ENCODE measurements around the gene RASIP1.

RASIP1 gene

DNA sequence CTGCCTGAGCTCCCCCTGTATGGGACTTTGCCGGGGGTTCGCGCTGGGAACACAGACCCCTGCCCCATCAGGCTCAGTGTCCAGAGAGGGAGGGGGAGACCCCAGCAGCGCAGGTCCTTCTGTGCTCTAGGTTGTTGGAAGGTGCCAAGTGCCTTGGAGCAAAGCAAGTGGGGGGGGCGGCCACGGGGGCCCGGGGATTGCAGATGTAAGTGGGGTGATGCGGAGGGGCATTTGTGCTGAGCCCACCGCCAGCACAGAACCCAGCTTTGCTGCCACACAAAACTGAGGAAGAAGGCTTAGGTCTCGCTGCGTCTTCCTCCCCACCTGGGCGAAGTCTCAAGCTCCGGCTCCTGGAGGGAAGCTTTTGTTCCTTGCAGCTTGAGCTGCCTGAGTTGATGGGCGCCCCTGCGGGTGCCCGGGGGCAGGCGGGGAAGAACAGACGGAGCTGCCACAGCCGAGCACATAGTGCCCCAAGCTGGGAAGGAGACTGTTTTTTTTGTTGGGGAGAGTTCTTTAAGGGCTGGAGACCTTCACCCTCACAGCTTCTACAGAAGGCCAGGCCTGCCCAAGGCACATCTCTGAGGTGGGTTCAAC lies 66.1 kb downstream of the RASIP1 start:
- DNase-seq (ENCODE audit: insufficient read length), result no peak
- no peak for TF ChIP-seq POLR2A (IDR thresholded peaks at IDR 0.05; ENCODE audit: low read depth, low read length)
- no peak for TF ChIP-seq TAF1 (IDR thresholded peaks at IDR 0.05; ENCODE audit: borderline replicate concordance, low read depth, low read length)
- TF ChIP-seq POLR2AphosphoS5 (IDR thresholded peaks at IDR 0.05; ENCODE audit: low read depth, low read length), result no peak
- no peak for FAIRE-seq

DNA sequence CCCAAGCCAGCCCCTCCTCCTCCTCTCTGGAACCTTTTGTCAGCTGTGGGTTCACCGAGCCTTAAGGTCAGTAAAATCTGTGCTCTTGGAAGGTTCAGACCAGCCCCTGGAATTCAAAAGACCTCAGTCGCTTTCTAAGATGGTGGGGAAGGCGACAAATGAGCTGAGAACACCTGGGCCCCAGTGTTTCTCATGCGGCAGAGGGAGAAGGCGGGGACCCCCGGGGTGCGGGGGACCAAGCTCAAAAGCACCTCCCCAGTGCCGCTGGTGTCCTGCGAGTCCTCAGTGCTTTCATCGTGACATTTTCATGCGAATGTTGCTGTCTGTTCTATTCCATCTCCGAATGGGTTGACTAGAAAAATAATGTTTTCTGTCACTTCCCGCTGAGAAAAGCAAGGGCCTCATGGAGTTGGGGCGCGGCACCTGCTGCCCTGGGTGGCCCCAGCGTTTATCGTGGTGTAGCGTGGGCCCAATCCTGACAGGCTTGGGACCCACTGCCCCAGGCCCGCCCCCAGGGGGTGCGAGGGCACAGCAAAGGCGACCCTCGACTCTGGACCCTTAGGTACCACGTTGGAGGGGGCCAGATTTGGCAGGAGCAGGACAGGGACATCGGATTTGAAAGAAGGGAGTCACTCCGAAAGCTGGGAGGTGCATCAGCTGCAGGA lies 66.8 kb downstream of the RASIP1 start:
- no peak for TF ChIP-seq POLR2AphosphoS5 (IDR thresholded peaks at IDR 0.05; ENCODE audit: low read depth, low read length)
- no peak for TF ChIP-seq POLR2A (IDR thresholded peaks at IDR 0.05; ENCODE audit: low read depth, low read length)
- no peak for TF ChIP-seq TAF1 (IDR thresholded peaks at IDR 0.05; ENCODE audit: borderline replicate concordance, low read depth, low read length)
- DNase-seq (ENCODE audit: insufficient read length) (no peak), FAIRE-seq (no peak)

DNA sequence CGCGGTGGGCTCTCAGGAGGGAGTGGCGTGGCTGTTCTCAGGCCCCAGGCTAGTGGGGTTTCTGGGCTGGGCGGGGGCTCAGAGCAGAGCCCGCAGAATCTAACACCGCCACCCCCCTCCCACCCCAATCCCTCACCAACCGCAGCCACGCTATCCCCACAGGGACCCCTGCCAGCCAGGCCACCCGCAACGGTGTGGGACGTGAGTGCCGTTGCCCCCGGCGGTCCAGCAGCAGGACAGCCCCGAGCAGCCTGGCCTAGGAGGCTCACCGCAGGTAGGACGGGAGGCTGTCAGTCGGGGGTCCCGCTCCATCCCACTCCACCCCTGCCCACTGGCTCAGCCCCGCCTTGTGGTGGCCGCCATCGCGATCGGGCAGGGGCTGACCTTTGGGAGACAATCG lies 67.4 kb downstream of the RASIP1 start, which contains the start of gene NTN5:
NTN5 (minus strand) TSS at position 24 of the 400 bp plus-strand sequence. CDS start 2,031 bp downstream, outside the sequence.
- DNase-seq (ENCODE audit: insufficient read length), result no peak
- TF ChIP-seq TAF1 (IDR thresholded peaks at IDR 0.05; ENCODE audit: borderline replicate concordance, low read depth, low read length), result no peak
- TF ChIP-seq POLR2AphosphoS5 (IDR thresholded peaks at IDR 0.05; ENCODE audit: low read depth, low read length), result no peak
- no peak for TF ChIP-seq POLR2A (IDR thresholded peaks at IDR 0.05; ENCODE audit: low read depth, low read length)
- no peak for FAIRE-seq

DNA sequence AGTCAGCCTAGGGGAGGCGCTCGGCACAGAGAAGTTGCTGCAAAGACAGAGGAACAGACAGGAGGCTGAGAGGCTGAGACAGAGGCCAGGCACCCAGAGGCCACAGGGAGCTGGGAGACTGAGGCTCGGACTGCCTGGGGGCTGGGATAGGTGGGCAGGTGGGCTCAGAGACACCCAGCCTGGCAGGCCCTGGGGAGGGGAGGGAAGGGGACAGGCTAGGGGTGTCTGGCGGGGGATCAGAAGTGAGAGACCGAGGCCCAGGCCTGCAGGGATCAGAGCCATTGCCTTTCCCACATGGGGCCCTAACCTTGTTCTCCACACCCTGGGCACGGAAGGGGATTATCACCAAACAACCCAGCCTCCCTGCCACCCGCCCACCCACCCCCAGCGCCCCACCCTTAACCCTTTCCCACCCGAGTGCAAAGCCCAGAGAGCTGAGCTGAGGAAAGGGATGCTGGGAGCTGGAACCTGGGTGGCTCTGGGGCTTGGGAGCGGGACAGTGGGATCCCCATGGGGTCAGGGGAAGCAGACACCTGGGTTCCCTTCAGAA lies 68.9 kb downstream of the RASIP1 start:
- FAIRE-seq (no peak), DNase-seq (ENCODE audit: insufficient read length) (no peak)
- TF ChIP-seq POLR2AphosphoS5 (IDR thresholded peaks at IDR 0.05; ENCODE audit: low read depth, low read length) (no peak), POLR2A (IDR thresholded peaks at IDR 0.05; ENCODE audit: low read depth, low read length) (no peak), TAF1 (IDR thresholded peaks at IDR 0.05; ENCODE audit: borderline replicate concordance, low read depth, low read length) (no peak)

DNA sequence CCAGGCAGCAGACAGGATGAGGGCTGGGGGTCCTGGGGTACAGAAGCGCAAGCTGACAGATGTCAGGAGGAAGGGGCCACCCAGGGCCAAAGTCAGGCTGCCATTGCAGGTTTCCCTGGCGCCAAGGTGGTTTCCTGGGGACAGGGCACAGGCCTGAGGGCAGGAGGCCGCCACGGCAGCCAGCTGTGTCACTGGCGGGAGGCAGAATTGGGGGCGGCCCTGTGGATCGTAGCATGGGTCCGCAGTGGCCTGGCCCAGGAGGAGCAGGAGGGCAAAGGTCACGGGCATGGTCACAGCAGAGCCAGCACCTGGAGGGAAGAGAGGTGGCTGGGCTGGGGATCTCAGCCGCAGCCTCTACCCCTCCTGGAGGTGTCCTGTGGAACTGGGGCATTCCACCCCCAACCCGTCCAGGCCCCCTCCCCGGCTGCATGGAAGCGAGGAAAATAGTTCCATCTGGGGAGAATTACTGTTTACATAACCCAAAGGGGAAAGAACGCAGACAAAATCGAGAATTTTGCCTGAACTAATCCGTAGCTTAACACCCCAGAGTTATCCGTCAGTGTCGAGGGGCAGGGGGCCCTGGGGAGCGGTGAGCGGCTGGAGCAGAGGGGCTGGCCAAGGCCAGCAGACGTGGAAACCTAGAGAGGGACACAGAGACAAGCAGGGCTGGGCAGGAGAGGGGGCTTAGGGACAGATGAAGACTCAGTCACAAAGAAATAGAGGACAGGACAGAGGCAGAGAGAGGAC lies 69.5 kb downstream of the RASIP1 start:
- no peak for TF ChIP-seq POLR2A (IDR thresholded peaks at IDR 0.05; ENCODE audit: low read depth, low read length)
- no peak for TF ChIP-seq TAF1 (IDR thresholded peaks at IDR 0.05; ENCODE audit: borderline replicate concordance, low read depth, low read length)
- TF ChIP-seq POLR2AphosphoS5 (IDR thresholded peaks at IDR 0.05; ENCODE audit: low read depth, low read length), result no peak
- DNase-seq (ENCODE audit: insufficient read length) (no peak), FAIRE-seq (no peak)

All from GM12892 (cell line).